ENCODE results near the gene ESAM. TPM values are rescaled to one million over a fixed set of nuclear protein-coding genes. Genes with fewer than 3 reads are reported as not detected.

ESAM gene
- total RNA-seq, 6 experiments from 2014 or later = 6.1 to 15.3 (median 9.7) TPM

DNA sequence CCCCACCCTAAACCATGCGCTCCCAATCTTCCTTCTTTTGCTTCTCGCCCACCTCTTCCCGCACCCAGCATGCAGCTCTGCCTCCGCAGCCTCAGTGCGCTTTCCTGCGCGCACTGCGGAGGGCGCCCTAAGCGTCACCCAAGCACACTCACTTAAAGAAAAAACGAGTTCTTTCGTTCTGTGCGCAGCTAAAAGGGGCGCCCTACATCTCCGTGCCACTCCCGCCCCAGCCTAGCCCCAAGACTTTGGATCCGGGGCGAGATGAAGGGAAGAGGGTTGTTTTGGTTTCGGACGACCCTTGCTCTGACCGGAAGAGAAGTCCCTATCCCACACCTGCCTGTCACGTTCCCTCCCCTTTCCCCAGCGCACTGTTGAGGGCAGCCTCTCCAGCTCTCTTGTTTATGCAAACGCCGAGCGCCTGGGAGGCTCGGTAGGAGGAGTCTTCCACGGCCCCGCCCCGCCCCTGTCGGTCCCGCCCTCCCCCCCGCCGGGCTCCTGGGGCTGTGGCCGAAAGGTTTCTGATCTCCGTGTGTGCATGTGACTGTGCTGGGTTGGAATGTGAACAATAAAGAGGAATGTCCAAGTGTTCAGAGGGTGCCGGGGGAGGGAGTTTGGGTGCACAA lies 15.4 kb downstream of the ESAM start:
- H3K27ac ChIP-seq = peak overlapping the region; percentile 43 to 65 (median 53)
- under 1% methylated on average over 21 of the region's 37 CpGs for WGBS (ENCODE audit: insufficient coverage, low coverage, low lambda C conversion rate, missing lambda C conversion rate)
- ATAC-seq (peak; percentile 92 to 93 (median 92)), DNase-seq (peak; percentile 86 to 90 (median 90))
- peaks cover 0 to 9% of the 10 kb centered on the region in 2 donors for H3K27me3 ChIP-seq
- no peaks in the 10 kb centered on the region for H3K36me3 ChIP-seq
- H3K4me1 ChIP-seq = peaks cover 0 to 10% (median 0%) of the 10 kb centered on the region in 4 donors
- intact Hi-C loops (cut with DNase I) = no loop called here
- peak overlapping the region; percentile 46 to 62 (median 52) for H3K4me3 ChIP-seq
- no peaks in the 10 kb centered on the region for H3K9me3 ChIP-seq
- peak; percentile 65 for TF ChIP-seq POLR2A (IDR thresholded peaks at IDR 0.05)
- TF ChIP-seq, protein P1, sequence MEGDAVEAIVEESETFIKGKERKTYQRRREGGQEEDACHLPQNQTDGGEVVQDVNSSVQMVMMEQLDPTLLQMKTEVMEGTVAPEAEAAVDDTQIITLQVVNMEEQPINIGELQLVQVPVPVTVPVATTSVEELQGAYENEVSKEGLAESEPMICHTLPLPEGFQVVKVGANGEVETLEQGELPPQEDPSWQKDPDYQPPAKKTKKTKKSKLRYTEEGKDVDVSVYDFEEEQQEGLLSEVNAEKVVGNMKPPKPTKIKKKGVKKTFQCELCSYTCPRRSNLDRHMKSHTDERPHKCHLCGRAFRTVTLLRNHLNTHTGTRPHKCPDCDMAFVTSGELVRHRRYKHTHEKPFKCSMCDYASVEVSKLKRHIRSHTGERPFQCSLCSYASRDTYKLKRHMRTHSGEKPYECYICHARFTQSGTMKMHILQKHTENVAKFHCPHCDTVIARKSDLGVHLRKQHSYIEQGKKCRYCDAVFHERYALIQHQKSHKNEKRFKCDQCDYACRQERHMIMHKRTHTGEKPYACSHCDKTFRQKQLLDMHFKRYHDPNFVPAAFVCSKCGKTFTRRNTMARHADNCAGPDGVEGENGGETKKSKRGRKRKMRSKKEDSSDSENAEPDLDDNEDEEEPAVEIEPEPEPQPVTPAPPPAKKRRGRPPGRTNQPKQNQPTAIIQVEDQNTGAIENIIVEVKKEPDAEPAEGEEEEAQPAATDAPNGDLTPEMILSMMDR (IDR thresholded peaks at IDR 0.05) = peak; percentile 33 to 52 (median 40)

DNA sequence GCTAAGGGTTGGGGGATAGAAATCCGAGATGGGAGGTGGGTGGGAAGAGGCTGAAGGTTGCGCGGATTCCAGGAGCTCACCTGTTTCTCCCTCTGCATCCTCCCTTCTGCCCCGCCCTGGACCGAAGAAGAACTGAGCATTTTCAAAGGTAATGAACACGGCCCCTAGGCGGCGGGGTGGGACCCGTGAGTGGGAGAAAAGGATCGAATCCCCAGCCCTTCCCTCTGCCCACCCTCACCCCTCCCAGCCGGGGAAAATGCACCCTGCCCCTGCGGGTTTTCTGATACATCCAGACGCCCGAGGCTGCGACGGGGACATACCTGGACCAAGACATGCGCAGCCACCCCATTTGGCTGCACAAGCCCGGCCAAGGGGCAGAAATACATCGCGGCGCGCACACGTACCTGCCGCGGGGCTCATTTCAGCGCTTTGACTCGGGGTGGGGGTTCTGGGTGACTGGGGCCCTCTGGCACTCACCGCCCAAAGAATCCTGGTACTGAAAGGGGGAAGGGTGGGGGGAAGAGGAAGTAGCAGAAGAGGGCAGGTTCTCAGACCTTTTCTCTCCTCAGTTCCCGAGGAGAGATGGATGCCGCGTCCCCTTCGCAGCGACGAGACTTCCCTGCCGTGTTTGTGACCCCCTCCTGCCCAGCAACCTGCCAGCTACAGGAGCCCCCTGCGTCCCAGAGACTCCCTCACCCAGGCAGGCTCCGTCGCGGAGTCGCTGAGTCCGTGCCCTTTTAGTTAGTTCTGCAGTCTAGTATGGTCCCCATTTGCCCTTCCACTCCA lies 16.1 kb downstream of the ESAM start:
- intact Hi-C loops (cut with DNase I) = no loop called here
- TF ChIP-seq POLR2A (IDR thresholded peaks at IDR 0.05) = no peak
- TF ChIP-seq, protein P1 (IDR thresholded peaks at IDR 0.05) = peak in 3 of 4 donors; percentile 10 to 19 (median 13)
- DNase-seq (peak in 1 of 3 donors; percentile 42), ATAC-seq (peak in 3 of 4 donors; percentile 2 to 20 (median 4))
- Histone ChIP-seq H3K4me3 (peak overlapping the region; percentile 46 to 62 (median 52)), H3K27me3 (peaks cover 0 to 9% of the 10 kb centered on the region in 2 donors), H3K36me3 (no peaks in the 10 kb centered on the region), H3K4me1 (peaks cover 0 to 9% (median 0%) of the 10 kb centered on the region in 4 donors), H3K9me3 (no peaks in the 10 kb centered on the region), H3K27ac (peak overlapping the region; percentile 43 to 65 (median 53))
- WGBS (ENCODE audit: insufficient coverage, low coverage, low lambda C conversion rate, missing lambda C conversion rate) = 6% methylated on average over 30 of the region's 41 CpGs

DNA sequence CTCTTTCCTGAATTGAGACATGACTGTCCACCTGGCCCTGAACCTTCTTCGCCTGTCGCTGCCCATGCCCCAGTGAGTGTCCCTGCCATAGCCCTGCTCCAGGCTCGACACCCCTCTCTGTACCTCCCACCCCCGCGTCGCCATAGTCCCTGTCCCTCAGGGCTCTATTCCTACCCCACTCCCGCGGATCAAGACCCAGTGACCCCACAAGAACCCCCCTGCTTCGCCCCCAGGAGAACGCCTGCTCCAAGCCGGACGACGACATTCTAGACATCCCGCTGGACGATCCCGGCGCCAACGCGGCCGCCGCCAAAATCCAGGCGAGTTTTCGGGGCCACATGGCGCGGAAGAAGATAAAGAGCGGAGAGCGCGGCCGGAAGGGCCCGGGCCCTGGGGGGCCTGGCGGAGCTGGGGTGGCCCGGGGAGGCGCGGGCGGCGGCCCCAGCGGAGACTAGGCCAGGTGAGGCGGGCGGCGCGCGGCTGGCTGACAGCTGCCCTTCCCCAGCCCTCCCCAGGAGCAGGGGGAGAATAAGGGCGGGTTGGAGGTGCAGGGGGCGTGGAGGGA lies 16.7 kb downstream of the ESAM start:
- H3K27me3 ChIP-seq = peaks cover 0 to 9% of the 10 kb centered on the region in 2 donors
- H3K36me3 ChIP-seq = no peaks in the 10 kb centered on the region
- WGBS (ENCODE audit: insufficient coverage, low coverage, low lambda C conversion rate, missing lambda C conversion rate) = 32% methylated on average over 21 of the region's 44 CpGs
- DNase-seq (no peak), ATAC-seq (no peak)
- H3K9me3 ChIP-seq = no peaks in the 10 kb centered on the region
- no peak overlapping the region for H3K27ac ChIP-seq
- no peak for TF ChIP-seq POLR2A (IDR thresholded peaks at IDR 0.05)
- TF ChIP-seq, protein P1 (IDR thresholded peaks at IDR 0.05) = no peak
- intact Hi-C loops (cut with DNase I) = no loop called here
- H3K4me1 ChIP-seq = peaks cover 0 to 9% (median 0%) of the 10 kb centered on the region in 4 donors
- peak overlapping the region in 2 of 3 donors; percentile 46 to 62 for H3K4me3 ChIP-seq

DNA sequence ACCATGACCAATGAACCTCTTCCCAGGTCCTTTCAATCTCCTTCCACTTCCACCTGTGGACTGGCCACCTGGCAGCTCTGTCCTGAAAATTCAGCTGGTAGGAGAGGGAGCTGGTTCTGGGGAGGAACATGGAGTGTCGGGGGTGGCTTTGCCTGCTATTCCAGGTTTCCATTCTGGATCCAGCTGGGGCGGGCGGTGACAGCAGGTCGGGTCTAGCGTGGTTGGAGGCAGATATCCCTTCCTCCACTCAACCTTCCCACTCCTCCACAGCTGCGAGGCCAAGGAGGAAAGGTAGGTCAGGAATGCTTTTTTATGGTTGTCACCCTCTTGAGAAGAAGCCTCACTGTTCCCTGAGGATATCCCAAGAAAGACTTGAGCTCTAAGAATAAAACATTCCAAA lies 19.0 kb downstream of the ESAM start:
- WGBS (ENCODE audit: insufficient coverage, low coverage, low lambda C conversion rate, missing lambda C conversion rate) = 84% methylated on average over 5 of the region's 6 CpGs
- Histone ChIP-seq H3K9me3 (no peaks in the 10 kb centered on the region), H3K27ac (no peak overlapping the region), H3K36me3 (no peaks in the 10 kb centered on the region), H3K4me1 (peaks cover 0 to 20% (median 0%) of the 10 kb centered on the region in 4 donors), H3K27me3 (peaks cover 0 to 9% of the 10 kb centered on the region in 2 donors), H3K4me3 (no peak overlapping the region)
- no peak for DNase-seq
- ATAC-seq = no peak
- intact Hi-C loops (cut with DNase I) = no loop called here
- TF ChIP-seq, protein P1 (IDR thresholded peaks at IDR 0.05) = no peak
- no peak for TF ChIP-seq POLR2A (IDR thresholded peaks at IDR 0.05)

Data from right lobe of liver (tissue), 6 donors.